ENCODE measurements around the gene ATP6V0E1.
"Not testable (repeated sequence)": the region's sequence is repeated elsewhere in the genome, so short reads cannot be mapped to it uniquely, and the experiment has no call there.

- not testable (repeated sequence) for TF ChIP-seq CTCF (IDR thresholded peaks at IDR 0.05; ENCODE audit: low read length); EZH2 (optimal IDR thresholded peaks at IDR 0.05; ENCODE audit: low read depth, low read length)
Measured at GRCh38 chr5:173047096-173047837, 63.7 kb downstream of the ATP6V0E1 start.
